ENCODE data around the gene CROCC2.

The CROCC2 gene

DNA sequence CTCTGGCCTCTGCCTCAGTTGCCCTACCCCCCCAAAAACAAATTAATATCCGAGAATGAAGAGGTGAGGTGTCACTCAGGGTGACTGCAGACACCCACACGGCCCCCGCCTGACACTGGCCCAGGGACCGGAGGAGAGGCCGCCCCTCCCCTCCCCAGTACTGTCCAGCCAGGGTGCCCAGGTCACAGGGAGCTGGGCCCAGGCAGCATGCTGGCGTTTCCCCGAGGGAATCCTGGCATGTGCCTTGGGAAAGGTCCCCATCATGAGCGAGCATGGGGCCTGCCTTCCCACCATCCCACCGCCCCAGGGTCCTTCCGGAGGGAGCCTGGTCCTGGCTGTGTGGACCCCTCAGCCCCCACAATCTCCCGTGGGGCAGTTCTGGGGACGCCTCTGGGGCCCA is 13.2 kb upstream of the CROCC2 start:
- no peak for DNase-seq

DNA sequence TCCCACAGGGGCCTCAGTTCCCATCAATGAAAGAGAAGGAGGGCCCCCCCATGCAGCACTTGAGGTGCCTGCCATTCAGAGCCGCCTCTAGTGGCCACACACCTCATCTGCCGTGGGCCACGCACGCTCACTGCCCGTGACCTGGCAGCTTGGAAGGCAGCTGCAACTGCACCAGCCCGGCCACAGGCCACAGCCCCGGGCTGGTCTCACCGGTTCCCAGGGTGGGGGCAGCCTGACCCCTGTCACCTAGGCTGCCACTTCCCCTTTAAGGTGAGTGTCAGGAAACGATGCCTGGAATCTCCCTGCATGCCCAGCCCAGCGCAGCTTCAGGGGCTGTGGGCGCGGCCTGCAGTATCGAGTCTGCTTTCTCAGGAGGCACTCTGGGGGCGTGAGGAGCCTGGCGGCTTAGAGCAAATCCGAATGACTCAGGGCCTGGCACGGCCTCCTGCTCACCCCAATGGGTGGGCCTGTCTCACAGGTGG is 12.7 kb upstream of the CROCC2 start:
- DNase-seq = no peak

DNA sequence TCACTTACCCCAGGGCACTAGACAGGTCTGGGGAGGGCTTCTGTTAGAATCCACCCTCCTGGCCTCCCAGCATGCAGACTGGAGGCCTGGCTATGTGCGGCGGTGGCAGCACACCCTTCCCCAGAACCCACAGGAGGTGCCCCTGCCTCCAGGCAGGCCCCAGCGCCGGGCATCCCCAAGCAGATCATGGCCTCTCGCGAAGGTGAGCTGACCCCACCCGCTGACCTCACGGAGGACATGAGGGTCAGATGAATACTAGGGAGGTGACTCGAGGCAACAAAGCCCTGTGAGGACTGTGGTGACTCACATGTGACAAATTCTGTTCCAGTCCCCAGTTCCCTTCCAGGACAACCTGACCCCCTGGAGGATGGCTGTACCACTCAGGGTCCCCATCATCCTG is 12.1 kb upstream of the CROCC2 start:
- no peak for DNase-seq

DNA sequence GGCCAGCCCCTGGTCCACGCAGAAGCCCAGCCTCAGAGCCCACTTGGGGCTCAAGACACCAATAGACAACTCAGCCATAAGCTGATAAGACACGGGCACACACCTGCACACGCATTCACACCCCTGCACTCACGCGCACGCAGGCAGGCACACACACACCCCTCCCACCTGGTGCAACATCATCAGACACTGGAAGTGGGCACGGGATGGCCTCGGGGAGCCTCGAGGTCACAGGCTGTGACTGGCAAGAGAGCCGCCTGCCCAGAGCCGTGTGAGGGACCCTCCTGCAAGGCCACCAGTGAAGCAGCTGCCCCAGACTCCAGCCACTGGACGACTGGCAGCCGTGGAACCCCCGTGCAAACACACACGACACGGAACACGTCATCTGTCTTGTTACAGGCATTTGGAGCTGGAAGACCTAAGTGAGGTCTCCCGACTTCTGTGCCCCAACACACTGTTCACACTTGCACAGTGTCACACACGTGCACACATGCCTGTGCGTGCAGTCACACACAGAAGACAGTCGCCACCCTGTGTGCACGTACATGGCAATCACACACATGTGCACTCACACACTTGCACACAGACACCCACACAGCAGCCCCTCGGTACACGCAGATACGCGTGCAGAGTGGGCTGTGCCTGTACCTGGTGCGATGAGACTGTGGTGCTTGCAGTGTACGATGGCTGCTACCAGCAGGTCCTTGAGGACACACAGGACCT is 11.1 kb upstream of the CROCC2 start:
- no peak for DNase-seq

DNA sequence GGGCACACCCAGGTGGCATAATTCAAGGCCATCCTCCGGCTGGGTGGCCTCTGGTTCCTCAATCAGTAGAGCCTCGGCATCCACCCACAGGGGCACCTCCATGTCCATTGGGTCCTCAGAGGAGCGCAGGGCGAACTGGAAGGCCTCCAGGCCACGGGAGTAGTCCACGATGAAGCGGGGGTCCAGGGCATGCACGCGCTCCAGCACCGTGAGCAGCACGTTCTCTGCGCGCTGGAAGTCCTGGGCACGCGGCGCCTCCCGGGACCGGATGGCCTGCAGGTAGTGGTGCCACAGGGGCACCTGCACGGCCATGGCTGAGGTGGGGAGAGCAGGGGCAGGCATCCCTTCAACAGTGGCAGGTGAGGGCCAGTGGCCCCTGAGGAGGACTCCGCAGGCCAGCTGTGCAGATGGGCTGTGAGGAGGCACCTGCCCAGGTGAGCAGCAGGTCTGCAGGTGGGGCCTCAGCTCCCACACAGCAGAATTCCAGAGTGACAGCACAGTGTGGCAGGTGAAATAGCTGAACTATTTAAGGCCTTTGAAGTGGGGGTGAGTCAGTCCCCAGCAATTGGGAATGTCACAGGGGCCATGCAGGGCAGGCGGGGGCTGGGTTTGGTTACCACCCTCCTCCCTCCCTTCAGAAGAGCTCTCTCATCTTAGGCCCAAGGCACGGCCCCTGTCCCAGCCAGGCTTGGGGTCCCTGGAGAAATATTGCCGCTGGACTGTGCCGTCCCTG is 10.3 kb upstream of the CROCC2 start, which contains the start of gene MAB21L4:
TSS of gene MAB21L4 (minus strand) at position 501 of the 733 bp plus-strand sequence. CDS start at position 342, 159 bp downstream.
- no peak for DNase-seq

DNA sequence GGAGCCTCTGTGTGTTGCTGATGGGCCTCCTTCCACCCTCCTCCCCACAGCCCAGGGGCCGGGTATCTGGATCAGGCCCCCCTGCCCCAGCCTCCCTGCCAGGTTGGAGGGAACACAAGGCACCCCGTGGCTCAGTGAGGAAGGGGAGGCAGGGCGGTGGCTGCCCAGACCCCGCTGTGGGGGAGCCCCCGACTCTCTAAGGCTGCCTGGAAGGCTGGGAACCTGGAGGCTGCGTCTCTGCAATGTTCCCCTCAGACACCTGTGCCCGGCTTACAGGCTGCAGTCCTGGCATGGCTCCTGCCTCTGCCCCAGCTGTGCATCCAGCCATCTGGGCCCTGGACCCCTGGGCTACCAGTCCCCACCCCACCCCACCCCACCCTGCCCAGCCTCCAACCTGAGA is 9.7 kb upstream of the CROCC2 start:
- no peak for DNase-seq

DNA sequence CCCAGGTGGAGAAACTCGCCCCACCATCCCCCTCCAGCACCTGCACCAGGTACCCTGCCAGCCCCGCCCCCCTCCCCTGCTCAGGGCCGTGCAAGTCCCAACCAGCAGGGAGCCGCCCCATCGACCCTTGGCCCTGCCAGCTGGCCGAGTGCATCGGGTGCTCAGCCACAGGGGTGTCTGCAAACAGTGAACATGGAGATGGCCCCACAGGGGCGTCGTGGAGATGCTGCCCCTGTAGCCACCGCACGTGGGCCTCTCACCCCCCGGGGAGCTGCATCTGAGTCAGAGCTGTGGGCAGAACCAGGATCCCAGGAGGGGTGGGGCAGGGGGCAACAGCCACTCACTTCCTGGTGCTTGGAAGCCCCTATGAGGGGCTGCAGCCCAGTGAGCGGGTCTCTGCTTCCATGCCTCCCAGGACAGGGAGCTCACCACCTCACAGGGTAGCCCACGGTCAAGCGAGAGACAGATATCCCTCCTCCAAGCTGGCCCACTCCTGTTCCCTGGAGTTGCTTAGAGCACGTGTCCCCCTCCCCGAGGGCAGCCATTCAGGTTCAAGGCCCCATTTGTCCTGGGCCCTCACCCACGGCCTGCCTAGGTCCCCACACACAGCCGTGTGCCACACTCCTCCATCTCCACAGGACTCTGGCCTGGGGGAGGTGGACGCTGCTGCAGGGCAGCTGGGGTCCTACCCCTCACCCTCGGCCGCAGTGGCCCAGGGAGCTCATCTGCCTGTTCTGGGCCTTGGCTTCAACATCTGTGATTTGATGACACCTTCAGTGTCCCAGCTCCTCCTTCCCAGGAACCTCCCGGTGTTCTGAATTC is 9.1 kb upstream of the CROCC2 start:
- peak; percentile 27 for DNase-seq

DNA sequence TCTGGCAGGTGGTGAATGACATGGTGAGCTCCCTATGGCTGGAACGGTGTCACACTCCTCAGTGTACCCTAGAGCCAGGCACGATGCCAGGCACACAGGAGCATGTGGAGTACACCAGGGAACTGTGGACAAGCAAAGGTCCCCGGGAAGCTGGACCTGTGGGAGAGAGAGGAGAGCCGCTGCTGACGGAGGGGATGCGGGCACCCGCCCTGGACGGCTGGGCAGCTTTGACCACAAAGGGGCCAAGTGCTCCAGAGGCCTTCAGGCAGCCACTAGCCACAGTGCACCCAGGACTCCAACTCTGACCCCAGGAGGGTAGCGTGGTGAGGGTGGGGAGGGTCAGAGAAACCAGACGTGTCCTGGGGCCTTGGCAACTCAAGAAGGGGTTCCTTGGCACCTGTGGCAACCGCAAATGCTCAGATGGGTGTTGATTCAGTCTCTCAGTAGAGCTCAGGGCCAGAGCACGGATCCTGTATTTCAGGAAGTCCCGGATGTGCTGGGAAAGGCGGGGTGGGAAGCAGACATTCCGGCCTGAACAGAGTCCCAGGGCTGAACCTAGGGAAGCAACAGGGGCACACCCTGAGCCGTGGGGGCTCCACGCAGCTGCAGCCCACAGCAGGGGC is 7.9 kb upstream of the CROCC2 start:
- DNase-seq = no peak

DNA sequence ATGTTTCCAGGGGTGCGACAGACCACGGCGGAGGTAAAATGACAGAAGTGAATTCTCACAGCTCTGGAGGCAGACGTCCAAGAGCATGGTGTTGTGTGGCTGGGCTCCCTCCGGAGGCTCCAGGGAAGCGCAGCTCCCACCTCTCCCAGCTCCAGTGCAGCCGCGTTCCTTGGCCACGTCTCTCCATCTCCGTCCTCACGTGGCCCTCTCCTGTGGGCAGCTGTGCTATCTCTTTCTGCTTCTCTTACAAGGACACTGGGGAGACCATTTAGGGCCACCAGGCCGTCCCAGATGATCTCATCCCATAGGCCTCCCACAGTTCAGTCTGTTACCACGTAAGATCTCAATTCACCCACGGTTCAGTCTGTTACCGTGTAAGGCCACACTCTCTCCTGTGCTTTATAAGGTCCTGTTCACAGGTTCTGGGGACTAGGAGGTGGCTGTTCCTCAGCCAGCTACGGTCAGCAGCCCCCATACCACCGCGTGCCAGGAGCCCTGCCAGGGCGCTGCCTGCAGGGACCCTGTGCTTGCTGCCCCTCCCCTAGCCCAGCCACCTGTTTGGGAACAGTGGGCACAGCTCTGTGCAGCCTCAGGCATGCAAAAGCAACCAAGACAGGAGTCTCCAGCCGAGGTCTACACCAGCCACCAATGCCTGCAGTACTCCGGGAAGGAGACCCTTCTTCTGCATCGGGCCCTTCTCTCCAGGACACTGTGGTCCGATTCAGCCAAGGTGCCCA is 7.2 kb upstream of the CROCC2 start:
- no peak for DNase-seq

DNA sequence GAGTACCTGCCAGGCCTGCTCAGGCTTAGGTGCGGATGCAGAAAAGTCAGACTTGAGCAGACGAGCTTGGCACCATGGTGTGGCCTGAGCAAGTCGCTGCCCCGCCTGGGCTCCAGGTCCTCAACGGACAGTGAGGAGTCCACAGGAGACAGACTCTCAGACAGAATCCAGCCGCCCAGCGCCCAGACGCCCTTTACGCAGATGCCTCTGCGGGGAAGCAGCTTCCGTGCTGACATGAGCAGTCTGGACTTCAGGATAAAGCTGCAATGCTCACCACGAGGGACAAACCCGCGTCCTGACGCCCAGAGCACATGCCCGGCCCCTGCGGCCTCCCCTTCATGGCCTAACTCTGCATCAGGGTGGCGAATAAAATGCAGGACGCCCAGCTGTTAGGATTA is 6.7 kb upstream of the CROCC2 start:
- no peak for DNase-seq

DNA sequence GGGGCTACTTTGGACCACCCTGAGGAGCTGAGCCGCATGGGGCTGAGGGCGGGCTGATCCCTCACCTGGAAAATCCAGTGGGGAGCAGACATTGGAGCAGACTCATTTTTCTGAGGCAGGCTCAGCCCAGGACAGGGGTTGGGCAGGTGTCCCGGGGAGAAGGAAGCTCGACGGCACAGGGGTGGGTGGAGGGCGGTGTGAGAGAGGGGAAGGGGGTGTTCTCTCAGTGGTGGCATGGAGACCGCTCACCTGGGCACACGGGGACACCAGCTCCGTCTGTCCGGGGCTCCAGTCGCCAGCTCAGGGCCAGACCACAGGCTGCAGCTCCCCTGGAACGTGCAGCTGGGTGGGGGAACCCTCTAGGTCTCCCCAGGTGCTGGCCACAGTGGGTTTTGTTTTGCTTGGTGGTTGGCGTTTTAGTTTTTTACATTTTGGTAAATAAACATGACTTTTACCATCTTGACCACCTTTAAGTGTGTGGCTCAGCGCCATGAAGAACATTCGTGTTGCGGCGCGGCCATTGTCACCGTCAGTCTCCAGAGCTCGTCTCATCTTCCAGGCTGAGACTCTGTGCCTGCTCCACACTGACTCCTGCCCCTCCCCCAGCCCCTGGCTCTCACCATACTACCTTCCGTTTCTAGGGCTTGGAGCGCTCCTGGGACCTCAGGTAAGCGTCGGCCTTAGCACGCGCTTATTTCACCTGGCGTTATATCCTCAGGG is 5.8 kb upstream of the CROCC2 start:
- no peak for DNase-seq

DNA sequence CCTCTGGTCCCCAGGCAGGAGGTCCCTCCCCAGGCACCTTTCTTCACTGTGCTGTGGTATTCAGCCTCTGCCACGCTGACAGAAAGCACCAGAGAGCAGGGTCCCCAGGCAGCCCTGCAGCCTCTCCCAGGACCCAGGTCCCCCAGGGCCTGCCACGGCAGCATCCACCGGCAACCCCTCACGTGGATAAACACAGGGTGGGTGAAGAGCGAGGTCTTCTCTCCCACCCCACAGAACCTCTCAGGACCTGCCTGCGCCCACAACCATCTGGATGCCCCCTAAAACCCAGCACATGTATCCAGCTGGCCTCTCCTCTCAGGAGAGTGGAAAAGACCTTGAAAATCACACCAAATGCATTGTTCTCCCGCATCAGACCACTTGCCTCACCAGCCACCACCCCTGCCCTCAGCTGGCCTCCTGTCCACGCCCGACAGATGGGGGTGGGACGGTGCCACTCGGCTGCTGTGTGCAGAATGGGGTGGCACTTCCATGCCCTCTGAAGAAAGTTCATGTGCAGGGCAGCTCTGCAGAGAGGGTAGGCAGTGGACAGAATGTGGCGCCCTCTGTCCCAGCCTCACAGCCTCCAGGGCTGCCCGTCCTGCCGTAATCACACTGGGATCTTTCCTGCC is 4.0 kb upstream of the CROCC2 start:
- no peak for DNase-seq

DNA sequence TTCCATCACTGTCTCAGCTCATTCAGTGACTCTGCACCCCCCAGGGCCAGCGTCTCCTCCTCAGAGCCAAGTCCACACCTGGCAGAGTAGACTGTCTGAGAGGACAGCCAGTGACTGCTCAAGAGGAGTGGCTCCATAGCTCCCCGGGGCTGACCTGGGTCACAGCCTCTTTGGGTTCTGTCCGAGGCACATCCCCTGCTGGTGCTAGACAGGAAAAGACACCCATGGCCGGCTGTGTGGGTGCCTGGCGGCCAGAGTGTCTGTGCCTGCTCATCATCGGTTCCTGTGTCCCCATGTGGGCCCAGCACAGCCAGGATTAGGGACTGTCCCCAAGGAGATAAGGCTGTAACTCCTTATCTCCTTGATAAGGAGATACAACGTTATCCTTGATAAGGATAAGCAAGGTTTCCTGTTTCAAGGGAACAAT is 3.5 kb upstream of the CROCC2 start:
- no peak for DNase-seq

DNA sequence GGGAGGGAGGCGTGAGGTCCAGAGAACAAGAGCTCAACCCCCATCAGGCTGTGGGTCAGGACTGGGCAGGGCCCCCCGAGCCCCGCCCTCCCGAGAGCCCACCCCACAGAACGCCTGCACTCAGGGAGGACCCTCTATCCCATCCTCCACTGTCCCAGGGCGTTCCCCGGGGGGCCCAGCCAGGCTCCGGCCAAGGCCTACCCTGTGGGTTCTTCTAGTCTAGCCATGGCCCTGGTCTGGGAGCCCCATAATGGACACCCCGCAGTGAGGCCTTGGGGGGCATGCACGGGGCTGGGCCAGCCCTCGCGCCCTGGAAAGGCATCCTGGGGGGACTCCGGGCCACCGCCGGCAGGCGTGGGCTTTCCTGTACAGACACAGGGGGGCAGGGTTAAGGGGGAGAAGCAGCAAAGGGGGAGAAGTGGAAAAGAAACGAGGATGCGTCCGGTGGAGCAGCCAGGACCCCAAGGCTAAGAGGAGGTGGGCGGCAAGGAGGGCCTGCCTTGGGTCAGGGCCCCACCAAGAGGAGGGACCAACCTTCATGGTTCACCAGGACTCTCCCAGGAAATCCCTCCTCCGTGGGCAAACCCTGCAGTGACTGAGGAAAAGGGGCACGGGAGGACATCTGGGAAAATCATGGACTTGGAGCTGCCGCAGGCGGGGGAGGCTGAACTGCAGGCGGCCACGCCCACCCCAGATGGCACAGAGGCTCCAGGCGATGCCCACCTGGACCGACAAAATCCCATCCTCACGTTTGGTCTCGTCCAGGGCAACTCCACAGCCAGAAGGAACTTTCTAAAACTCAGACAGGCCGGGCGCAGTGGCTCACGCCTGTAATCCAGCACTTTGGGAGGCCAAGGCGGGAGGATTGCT is 2.7 kb upstream of the CROCC2 start:
- no peak for DNase-seq

DNA sequence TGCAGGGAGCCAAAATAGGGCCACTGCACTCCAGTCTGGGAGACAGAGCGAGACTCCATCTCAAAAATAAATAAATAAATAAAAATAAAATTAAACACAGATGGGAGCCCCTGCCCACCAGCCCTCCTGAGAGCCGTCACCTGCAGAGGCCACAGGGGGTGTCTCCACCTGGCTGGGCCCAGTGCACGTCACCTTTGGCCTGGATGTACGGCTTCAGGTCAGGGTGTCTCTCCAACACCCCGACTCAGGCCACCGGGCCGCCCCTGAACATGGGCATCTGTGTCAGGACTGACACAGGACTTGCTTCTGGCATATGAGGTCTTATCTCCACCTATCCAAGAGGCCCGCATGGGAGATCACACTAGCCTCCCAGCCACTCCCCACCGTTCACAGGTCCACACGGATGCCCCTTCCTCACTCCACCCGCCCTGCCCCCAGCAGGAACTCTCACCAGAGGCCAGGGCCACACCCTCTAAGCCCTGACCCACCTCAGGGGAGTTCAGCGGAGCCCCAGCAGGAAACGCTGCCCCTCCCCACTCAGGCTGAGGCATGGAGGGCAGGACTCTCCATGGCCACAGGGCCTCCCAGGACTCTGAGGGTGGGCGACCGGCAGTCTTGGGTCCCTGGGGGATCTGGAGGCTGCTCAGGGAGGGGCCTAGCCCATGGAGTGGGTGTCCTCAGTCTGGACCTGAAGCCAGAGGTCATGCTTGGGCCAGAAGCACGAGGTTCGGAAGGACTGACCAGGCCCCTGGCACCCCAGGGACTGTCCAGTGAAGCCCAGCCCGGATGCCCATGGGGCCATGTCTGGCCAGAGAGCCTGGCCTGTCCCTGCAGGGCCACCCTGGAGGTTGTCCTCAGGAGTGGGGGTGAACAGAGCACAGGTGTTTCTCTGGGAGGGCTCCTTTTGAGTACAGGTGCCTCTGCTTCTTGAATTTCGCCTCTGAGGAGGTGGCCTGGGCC is 1.6 kb upstream of the CROCC2 start:
- DNase-seq = no peak

DNA sequence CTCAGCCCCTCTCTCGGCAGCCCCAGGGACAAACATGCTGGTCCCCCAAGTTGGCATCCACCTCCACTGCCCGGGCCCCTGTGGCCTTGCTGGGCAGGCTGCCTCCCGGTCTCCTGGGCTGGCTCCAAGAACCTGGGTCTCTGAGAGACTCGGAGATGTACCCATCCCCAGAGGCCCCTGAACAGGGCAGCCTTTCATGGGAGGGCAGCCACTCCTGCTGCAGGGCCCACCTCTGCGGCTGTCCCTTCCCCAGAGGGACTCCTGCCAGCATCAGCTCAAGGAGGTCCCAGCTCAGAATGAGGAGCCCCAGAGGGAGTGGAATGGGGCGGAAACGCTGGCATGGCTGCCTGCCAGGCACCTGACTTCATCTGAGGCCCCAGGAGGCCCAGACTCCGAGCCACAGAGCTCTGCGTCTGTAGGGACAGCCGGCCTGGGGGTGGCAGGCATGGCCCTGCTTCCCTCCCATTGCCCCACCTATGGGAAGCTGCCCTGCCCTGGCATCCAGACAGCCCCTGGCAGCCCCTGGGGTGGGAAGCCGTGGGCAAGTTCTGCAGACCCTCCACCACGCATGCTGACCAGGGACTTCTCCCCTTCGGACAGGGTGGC is 857 bp upstream of the CROCC2 start:
- peak; percentile 76 for DNase-seq

DNA sequence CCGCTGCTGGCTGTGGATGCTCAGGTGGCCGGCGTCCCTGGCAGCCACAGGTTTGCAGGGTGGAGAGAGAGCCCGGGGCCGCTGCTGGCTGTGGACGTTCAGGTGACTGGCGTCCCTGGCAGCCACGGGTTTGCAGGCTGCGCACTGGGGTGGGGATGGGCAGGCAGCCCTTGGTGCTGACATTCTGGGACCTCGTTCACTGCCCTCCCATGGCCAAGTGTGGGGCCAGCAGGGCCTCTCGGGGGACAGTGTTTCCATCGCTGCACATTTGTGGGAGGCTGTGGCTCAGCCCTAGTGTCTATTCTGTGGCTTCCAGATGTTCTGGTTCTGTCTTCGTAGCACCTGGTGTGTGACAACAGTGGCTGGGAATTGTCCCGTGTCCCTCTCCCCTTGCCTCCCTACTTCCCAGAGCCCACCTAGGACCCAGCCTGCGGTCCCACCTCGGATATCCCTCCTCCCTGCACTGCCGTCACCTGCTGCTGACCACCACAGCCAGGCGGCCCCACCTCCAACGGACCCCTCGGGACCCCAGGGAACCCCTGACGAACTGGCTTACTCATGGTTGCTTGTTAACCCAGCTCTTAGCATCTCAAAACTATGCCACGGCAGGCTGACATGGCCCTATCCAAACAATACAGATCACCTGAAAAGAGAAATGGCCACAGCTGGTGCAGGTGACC is 915 bp downstream of the CROCC2 start:
- no peak for DNase-seq

Data from NCI-H345 (cell line).